GM18505 (cell line): Measurements from ENCODE around the gene ZNF616.
"Not testable (repeated sequence)": the region's sequence is repeated elsewhere in the genome, so short reads cannot be mapped to it uniquely, and the experiment has no call there.

Experiments
- ATAC-seq: cut with Tn5 transposase; IDR thresholded peaks from one replicate; pipeline ENCODE4 v1.9.1; 2021; ENCODE audit not compliant: unreplicated experiment
- POLR2A ChIP-seq: IDR thresholded peaks from 4 replicates; pipeline ENCODE4 v1.6.1; 2011; ENCODE audit warnings: borderline replicate concordance; ENCODE audit not compliant: insufficient read depth, insufficient read length; ENCODE audit errors: extremely low read depth

ZNF616 gene

DNA sequence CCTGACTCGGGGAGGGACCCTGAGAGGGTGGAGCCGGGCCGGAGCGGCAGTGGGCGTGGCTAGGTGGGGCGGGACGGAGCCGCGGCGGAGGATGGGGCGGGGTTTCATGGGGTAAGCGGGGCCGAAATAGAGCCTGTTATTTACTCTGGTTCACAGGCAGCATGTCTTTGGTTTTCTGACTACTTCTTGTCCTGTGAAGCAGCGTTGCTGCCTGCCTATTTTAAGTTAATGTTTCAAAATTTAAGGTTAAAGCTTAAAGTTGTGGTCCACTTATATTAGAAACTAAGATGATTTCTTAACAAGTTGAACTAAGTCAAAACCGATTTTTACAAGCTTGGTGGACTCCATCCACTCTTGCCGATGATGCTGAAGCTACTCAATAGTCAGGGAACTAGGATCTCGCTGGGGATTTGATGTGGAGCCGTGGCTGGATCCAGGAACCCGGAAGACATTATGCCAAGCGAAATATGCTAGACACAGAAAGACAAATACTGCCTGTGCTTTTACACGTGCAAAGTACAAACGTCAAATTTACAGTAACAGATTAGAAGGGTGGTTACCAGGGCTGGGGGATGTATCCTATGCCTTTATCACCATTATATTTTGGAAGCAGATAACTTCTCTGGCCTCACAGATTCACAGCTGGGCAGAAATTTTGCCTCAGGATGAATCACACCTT lies 433 bp upstream of the ZNF616 start:
- no peak for TF ChIP-seq POLR2A
- ATAC-seq, result peak; percentile 97

- no peak for TF ChIP-seq POLR2A
- ATAC-seq, result no peak
Observed at GRCh38 chr19:52138983-52139251, 821 bp downstream of the ZNF616 start.

- no peak for TF ChIP-seq POLR2A
- no peak for ATAC-seq
Observed at GRCh38 chr19:52138278-52138982, 1.3 kb downstream of the ZNF616 start.

- no peak for TF ChIP-seq POLR2A
- no peak for ATAC-seq
Observed at GRCh38 chr19:52120286-52120685, 19.5 kb downstream of the ZNF616 start.

DNA sequence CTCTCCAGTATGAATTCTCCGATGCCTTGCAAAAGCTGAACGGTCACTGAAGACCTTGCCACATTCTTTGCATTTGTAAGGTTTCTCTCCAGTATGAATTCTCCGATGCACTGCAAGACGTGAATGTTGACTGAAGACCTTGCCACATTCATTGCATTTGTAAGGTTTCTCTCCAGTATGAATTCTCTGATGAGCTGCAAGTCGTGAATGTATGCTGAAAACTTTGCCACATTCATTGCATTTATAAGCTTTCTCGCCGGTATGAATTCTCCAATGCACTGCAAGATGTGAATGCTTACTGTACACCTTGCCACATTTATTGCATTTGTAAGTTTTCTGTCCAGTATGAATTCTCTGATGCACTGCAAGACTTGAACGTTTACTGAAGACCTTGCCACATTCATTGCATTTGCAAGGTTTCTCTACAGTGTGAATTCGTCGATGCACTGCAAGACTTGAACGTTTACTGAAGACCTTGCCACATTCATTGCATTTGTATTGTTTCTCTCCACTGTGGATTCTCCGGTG lies 24.1 kb downstream of the ZNF616 start:
- no peak for ATAC-seq
- TF ChIP-seq POLR2A, result no peak

GRCh38 chr19:52114691-52115090 lies 25.0 kb downstream of the ZNF616 start:
- TF ChIP-seq POLR2A, result no peak
- ATAC-seq, result no peak

DNA sequence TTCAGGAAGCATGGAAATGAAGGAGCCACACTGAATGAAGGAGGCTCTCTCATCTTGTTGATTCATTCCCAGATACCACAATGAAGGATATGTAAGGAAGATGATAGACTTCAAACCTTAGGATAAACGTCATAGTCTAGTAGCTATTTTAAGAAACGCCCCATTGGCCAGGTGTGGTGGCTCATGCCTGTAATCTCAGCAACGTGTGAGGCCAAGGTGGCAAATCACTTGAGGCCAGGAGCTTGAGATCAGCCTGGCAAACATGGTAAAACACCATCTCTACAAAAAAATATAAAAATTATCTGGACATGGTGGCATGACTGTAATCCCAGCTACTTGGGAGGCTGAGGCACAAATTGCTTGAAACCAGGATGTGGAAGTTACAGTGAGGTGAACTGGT lies 27.1 kb downstream of the ZNF616 start:
- no peak for ATAC-seq
- no peak for TF ChIP-seq POLR2A

DNA sequence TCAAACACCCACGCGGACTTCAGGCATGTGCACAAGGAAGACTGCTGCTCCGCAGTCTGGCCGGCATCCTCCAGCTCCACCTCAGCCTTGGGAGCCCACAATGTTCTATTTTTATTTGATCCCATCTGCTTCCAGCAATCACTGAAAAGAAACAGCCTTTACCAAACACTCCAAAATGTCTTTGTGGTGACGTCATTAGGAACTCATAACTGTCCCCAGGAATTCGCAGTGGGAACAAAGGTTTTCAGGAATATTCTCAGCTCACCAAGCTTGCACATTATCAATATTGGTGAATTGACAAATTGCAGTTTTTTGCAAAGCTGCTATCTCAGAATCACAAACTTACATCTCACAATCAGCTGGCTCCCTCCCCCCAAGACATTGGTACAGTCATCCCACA lies 29.0 kb downstream of the ZNF616 start:
- TF ChIP-seq POLR2A, result no peak
- no peak for ATAC-seq

GRCh38 chr19:52102782-52103181 lies 37.0 kb downstream of the ZNF616 start:
- no peak for ATAC-seq
- no peak for TF ChIP-seq POLR2A

DNA sequence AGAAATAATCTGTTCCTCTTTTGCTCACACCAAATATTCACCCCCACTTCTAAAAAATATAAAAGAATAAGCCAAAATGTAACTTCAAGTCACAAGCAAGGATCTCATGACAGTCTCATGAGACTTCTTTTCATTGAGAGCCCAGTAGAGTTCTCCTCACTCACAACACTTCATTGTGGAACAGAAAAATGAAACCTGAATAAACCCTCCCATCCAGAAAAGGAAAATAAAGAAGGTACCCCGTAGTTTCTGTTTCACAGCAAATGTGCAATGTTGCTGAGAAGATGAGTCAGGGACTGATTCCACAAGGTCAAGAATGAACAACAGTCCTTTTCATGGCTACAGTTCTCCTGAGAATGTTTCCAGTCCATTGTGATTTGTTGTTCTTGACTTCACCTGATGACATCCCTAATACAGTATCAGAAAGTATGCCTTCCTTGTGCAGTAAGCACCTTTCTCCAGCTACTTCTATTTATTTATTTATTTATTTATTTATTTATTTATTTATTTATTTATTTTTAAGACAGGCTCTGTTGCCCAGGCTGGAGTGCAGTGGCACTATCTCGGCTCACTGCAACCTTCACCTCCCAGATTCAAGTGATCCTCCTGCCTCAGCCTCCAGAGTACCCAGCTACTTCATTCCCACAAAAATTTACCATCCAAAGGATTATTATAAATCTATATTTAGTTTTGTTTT lies 37.7 kb downstream of the ZNF616 start:
- no peak for ATAC-seq
- no peak for TF ChIP-seq POLR2A

GRCh38 chr19:52099497-52100138 lies 40.1 kb downstream of the ZNF616 start:
- TF ChIP-seq POLR2A, result no peak
- no peak for ATAC-seq

GRCh38 chr19:52096416-52096815 lies 43.3 kb downstream of the ZNF616 start:
- ATAC-seq, result not testable (repeated sequence)

DNA sequence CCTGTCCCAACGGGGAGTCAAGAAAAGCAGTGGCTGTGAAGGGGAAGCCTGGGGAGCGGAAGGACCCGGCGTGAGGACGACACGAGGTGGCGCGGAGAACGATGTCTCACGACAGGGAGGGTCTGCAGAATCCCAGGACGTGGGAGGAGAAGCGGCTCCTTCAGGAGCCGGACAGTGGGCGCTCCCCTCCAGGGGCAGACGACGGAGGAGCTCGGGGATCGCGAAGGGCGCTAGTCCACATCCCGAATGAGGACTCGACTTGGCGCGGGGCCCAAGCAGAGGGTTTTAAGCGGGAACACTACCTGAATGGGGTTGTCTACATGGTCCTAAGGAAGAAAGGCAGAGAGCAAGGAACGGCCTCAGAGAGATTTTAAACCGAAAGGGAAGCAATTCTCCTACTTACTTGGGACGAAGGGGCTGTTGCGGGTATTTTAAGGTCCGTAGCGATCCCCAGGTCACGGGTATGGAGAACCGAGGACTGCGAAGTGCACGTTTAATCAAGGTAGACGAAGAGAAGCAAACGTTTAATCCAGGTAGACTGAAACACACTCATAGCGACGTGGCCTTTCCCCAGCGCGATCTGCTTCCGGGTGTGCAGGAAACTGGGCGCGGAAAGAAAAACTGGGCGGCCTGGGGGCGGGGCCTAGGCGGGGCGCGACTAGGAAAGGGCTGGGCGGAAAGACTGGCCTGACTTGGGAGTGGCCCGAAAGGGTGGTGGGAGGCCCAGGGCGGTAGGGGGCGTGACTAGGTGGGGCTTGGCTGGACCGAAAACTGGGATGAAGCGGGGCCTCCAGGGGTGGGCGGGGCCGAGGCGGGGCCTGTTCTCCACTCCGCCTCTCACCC lies 44.3 kb downstream of the ZNF616 start, which contains the start of gene ZNF841:
TSS of gene ZNF841 (minus strand) at position 594 of the 843 bp plus-strand sequence. CDS start 10,964 bp downstream, outside the sequence.
- peak; percentile 83 for TF ChIP-seq POLR2A
- ATAC-seq, result peak; percentile 90
